Neutrophil (primary cell): Measurements from ENCODE around the gene PPP1R15B.

Experiments used
- H3K27ac ChIP-seq: fragments of 200-600 bp; sonication (generic); 2 replicates; pipeline ENCODE4 v1.5.1; 2016; ENCODE audit warnings: mild to moderate bottlenecking, moderate library complexity
- H3K27me3 ChIP-seq: fragments of 200-600 bp; sonication (generic); 2 replicates; pipeline ENCODE4 v1.6.0; 2016; ENCODE audit warnings: mild to moderate bottlenecking
- H3K36me3 ChIP-seq: fragments of 200-600 bp; sonication (generic); 2 replicates; pipeline ENCODE4 v1.5.1; 2017
- H3K4me1 ChIP-seq, 2 experiments: fragments of 200-600 bp in 1 of 2; sonication (generic) in 1 of 2; 1 replicate in 1 of 2; 2 replicates in 1 of 2; pipeline versions ENCODE4 v1.5.1 to v1.6.1; 2013 to 2016; ENCODE audit warnings: low read depth in 1 of 2, low read length in 1 of 2, mild to moderate bottlenecking in 1 of 2, moderate library complexity in 1 of 2; ENCODE audit not compliant: control insufficient read depth in 1 of 2, insufficient read depth in 1 of 2
- H3K4me3 ChIP-seq, 2 experiments: fragments of 200-600 bp in 1 of 2; sonication (generic) in 1 of 2; 1 replicate in 1 of 2; 2 replicates in 1 of 2; pipeline ENCODE4 v1.5.1; 2013 to 2016; ENCODE audit warnings: low read depth in 1 of 2, low read length in 1 of 2, mild to moderate bottlenecking in 1 of 2, moderate library complexity in 1 of 2
- H3K9me3 ChIP-seq: fragments of 200-600 bp; sonication (generic); 2 replicates; pipeline ENCODE4 v1.5.1; 2016
- TF ChIP-seq, protein P1 (sequence below): fragments of 200-600 bp; sonication (generic); IDR thresholded peaks from 2 replicates; pipeline ENCODE4 v1.5.1; 2016; ENCODE audit warnings: antibody characterized with exemption

The PPP1R15B gene

DNA sequence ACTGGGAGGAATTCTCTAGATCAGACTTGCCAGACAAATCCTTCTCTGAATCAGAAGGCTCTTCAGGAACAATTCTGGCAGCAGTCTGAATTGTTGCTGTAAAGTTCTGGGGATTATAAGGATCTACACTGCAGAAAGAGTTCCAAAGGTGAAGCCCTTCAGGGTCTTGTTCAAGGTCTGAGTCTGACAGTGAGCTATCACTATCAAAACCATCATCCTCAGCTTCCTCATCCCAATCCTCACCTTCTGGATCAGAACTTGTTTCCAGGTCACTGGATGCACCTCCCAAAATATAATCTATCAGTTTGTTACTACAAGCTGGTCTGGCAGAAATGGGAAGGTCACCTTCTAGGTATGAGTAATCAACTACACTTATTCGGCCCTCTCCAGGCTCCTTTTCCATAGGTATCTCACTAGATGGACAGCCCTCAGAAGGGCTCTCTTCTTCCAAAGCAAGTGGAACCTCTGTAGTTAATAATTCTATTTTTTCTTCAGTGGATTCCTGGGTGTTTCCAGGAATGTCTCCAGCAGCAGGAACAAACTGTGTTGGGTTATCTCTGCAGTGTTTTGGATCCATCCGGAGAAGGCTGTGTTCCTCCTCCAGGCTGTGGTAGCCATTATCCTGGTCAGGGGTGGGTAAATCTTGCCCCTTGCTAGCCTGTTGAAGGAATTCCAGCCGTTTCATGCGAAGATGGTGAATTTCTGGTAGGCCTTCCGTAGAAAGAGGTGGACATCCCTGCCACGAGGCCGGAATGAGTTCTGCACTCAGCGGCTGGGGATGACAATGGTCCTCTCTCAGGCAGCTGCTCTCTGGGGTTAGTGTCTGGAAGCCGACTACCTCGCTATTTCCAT is 1.6 kb downstream of the PPP1R15B start:
- TF ChIP-seq, protein P1, sequence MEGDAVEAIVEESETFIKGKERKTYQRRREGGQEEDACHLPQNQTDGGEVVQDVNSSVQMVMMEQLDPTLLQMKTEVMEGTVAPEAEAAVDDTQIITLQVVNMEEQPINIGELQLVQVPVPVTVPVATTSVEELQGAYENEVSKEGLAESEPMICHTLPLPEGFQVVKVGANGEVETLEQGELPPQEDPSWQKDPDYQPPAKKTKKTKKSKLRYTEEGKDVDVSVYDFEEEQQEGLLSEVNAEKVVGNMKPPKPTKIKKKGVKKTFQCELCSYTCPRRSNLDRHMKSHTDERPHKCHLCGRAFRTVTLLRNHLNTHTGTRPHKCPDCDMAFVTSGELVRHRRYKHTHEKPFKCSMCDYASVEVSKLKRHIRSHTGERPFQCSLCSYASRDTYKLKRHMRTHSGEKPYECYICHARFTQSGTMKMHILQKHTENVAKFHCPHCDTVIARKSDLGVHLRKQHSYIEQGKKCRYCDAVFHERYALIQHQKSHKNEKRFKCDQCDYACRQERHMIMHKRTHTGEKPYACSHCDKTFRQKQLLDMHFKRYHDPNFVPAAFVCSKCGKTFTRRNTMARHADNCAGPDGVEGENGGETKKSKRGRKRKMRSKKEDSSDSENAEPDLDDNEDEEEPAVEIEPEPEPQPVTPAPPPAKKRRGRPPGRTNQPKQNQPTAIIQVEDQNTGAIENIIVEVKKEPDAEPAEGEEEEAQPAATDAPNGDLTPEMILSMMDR: no peak
- Histone ChIP-seq H3K27ac (peak overlapping the region; percentile 98), H3K27me3 (no peaks in the 10 kb centered on the region), H3K36me3 (peaks cover 15% of the 10 kb centered on the region), H3K9me3 (no peaks in the 10 kb centered on the region), H3K4me3 (peak overlapping the region; percentile 89 to 94), H3K4me1 (peaks cover 45 to 65% of the 10 kb centered on the region in 2 experiments)

DNA sequence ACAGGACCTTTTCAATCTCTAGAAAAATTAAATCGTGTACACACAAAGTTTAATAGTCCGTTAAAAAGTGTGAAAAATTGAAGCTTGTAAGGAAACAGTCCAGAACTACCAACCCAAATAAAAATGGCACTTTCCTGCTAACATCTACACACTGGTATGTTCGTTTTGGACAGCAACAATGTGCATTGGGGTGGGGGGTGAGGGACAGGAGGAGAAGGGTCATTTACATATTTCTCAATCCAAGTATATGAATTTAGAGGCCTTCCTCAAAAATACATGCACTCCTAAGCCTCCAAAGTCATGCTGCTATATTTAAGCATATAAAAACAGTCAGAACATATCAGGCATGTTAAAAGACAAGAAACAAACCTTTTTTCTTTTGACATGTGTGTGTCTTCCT is 2.5 kb downstream of the PPP1R15B start:
- peak overlapping the region; percentile 89 to 94 for H3K4me3 ChIP-seq
- no peaks in the 10 kb centered on the region for H3K27me3 ChIP-seq
- H3K36me3 ChIP-seq: peaks cover 25% of the 10 kb centered on the region
- peak overlapping the region; percentile 98 for H3K27ac ChIP-seq
- peaks cover 45 to 64% of the 10 kb centered on the region in 2 experiments for H3K4me1 ChIP-seq
- TF ChIP-seq, protein P1: no peak
- no peaks in the 10 kb centered on the region for H3K9me3 ChIP-seq

DNA sequence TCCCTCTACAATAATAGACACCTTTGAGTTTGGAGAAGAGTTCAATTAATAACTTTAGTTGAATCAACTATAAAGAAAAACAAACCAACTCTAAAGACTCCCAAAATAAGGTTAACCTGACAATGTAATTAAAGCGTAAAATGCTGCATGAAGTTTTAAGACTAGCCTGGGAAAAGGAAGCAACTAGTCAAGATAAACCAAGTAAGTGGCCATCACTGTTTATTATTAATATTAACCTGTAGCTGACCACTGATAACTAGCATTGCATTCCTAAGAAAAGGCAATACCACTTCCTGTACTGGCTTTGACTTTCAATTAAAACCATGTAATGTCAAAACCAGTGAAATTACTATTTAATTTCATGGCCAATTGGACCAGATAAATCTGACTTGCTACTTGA is 3.0 kb downstream of the PPP1R15B start:
- H3K36me3 ChIP-seq: peaks cover 30% of the 10 kb centered on the region
- TF ChIP-seq, protein P1: no peak
- peak overlapping the region; percentile 89 to 94 for H3K4me3 ChIP-seq
- H3K27ac ChIP-seq: peak overlapping the region; percentile 98
- H3K4me1 ChIP-seq: peaks cover 45 to 60% of the 10 kb centered on the region in 2 experiments
- H3K27me3 ChIP-seq: no peaks in the 10 kb centered on the region
- H3K9me3 ChIP-seq: no peaks in the 10 kb centered on the region

DNA sequence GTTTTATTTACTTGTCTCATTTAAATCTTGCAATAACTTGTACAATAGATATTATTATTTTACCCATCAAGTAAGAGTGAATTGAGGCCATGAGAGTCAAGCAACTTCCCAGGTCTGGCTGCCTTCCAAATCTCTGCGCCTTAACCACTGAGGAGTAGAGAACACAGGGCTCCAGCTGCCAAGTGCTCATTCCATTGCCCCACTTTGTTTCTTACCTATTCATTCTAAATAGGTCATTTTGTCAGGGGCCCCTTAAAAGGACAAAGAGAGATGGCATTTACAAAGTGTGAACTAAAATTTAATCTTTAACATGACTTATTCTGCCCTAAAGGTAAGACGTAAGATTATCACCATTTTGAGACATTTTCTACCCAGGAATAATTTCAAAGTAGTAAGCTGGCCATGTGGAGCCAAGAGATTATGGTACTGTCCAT is 3.5 kb downstream of the PPP1R15B start:
- Histone ChIP-seq H3K4me1 (peaks cover 45 to 56% of the 10 kb centered on the region in 2 experiments), H3K27ac (peak overlapping the region; percentile 98), H3K9me3 (no peaks in the 10 kb centered on the region), H3K36me3 (peaks cover 35% of the 10 kb centered on the region), H3K27me3 (no peaks in the 10 kb centered on the region), H3K4me3 (peak overlapping the region; percentile 89 to 94)
- TF ChIP-seq, protein P1: no peak

DNA sequence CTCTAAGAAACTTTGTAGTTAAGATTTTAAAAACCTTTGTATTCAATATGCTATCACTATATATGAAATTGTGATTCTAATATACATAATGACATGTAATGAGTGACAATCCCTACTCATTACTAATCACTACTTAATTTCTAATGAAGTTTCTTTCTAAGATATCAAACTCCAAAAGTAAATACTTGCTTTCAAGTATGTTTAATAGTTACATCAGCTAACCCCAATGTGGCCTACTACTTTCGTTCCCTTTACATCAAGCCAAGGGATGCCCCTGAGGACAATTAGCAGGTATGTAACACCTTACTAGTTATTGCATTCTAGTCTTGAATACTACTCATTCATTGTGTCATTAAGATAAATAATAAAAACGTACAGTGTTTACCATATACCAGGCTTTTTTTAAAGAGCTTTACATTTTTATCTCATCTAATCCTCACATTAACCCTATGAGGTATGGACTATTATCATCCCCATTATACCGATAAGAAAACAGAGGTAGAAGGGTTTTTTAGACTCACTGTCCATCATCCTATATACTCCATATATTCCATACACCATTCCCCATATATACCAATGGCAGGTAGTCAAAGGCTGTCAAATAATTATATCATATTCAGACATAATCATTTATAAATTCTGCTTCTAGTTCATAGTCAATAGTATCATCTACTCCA is 4.2 kb downstream of the PPP1R15B start:
- TF ChIP-seq, protein P1: no peak
- H3K27ac ChIP-seq: peak overlapping the region; percentile 98
- H3K27me3 ChIP-seq: no peaks in the 10 kb centered on the region
- peak overlapping the region; percentile 89 to 94 for H3K4me3 ChIP-seq
- peaks cover 42% of the 10 kb centered on the region for H3K36me3 ChIP-seq
- H3K4me1 ChIP-seq: peaks cover 44 to 52% of the 10 kb centered on the region in 2 experiments
- no peaks in the 10 kb centered on the region for H3K9me3 ChIP-seq
